ENCODE measurements around the gene ARFGAP1. TPM values are rescaled to one million over a fixed set of nuclear protein-coding genes. Genes with fewer than 3 reads are reported as not detected.
"Not testable (repeated sequence)": the region's sequence is repeated elsewhere in the genome, so short reads cannot be mapped to it uniquely, and the experiment has no call there.

ARFGAP1 gene
- total and polyA plus RNA-seq, 2 experiments from 2014 or later: 41.5 to 95.5 TPM

- not testable (repeated sequence) for H3K9me2 ChIP-seq (ENCODE audit: insufficient read depth); H2AFZ ChIP-seq; H4K20me1 ChIP-seq (replicated peaks; ENCODE audit: insufficient read depth); DNase-seq (ENCODE audit: low spot score); H3F3A ChIP-seq (replicated peaks; ENCODE audit: low read depth); H3K27ac Mint-ChIP-seq; H3K27me3 ChIP-seq (ENCODE audit: insufficient read depth); H3K4me1 ChIP-seq (ENCODE audit: insufficient read depth); H3K4me2 ChIP-seq; H3K79me2 ChIP-seq (replicated peaks; ENCODE audit: insufficient read depth); H3K36me3 ChIP-seq (ENCODE audit: insufficient read depth); ATAC-seq; H3K4me1 Mint-ChIP-seq; H3K27ac ChIP-seq (ENCODE audit: low read depth); H3K4me3 ChIP-seq; H3K4me3 Mint-ChIP-seq
- Mint-ChIP-seq H3K9me3 (peaks cover 42% of the 10 kb centered on the region), H3K36me3 (ENCODE audit: low read depth) (peaks cover 22% of the 10 kb centered on the region), H3K27me3 (ENCODE audit: insufficient read depth, low read depth, poor library complexity) (peaks cover 35% of the 10 kb centered on the region)
Observed at GRCh38 chr20:63335060-63335459, 62.4 kb downstream of the ARFGAP1 start.

DNA sequence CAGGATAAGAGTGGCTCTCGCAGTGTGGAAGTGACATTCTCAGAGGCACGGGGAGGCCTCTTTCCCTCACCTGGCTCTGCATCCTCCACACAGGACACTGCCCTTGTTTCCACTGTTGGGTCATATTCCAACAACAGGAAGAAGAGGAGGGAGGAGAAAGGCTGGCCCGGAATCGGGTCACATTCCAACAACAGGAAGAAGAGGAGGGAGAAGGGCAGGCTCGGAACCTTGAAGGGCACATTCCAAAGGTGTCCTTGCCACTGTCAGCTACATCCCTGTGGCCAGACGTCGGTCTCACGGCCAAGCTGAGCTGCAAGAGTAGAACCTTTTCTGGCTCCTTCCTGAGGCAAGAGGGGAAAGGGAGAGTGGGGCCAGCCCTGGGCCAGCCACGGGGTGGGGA is 63.1 kb downstream of the ARFGAP1 start:
- H3K4me3 Mint-ChIP-seq: no peak overlapping the region
- no peak for DNase-seq (ENCODE audit: low spot score)
- Histone ChIP-seq H3K4me2 (no peak overlapping the region), H3K4me1 (ENCODE audit: insufficient read depth) (no peaks in the 10 kb centered on the region; the same call in 1 of the 2 replicates), H3K36me3 (ENCODE audit: insufficient read depth) (no peaks in the 10 kb centered on the region), H3F3A (replicated peaks; ENCODE audit: low read depth) (no peaks in the 10 kb centered on the region), H3K79me2 (replicated peaks; ENCODE audit: insufficient read depth) (no peaks in the 10 kb centered on the region), H3K27ac (ENCODE audit: low read depth) (no peak overlapping the region), H3K4me3 (no peak overlapping the region), H3K9me2 (ENCODE audit: insufficient read depth) (peaks cover 3% of the 10 kb centered on the region; the same call in 1 of the 2 replicates), H2AFZ (no peak overlapping the region), H3K27me3 (ENCODE audit: insufficient read depth) (no peaks in the 10 kb centered on the region), H4K20me1 (replicated peaks; ENCODE audit: insufficient read depth) (no peaks in the 10 kb centered on the region)
- no peak overlapping the region for H3K27ac Mint-ChIP-seq
- ATAC-seq: no peak
- peaks cover 42% of the 10 kb centered on the region for H3K9me3 Mint-ChIP-seq
- H3K4me1 Mint-ChIP-seq: peaks cover 4% of the 10 kb centered on the region; the same call in 1 of the 3 replicates
- H3K36me3 Mint-ChIP-seq (ENCODE audit: low read depth): peaks cover 22% of the 10 kb centered on the region
- peaks cover 35% of the 10 kb centered on the region for H3K27me3 Mint-ChIP-seq (ENCODE audit: insufficient read depth, low read depth, poor library complexity)
- TF ChIP-seq NANOG (IDR thresholded peaks at IDR 0.05; ENCODE audit: borderline replicate concordance) (no peak), EZH2 (IDR thresholded peaks at IDR 0.05; ENCODE audit: low read depth, unreplicated experiment) (no peak), EZH2phosphoT487 (IDR thresholded peaks at IDR 0.05; ENCODE audit: unreplicated experiment) (no peak), JUNB (IDR thresholded peaks at IDR 0.05; ENCODE audit: unreplicated experiment) (no peak), POLR2AphosphoS5 (IDR thresholded peaks at IDR 0.05; ENCODE audit: low read depth) (no peak), STAT1 (IDR thresholded peaks at IDR 0.05; ENCODE audit: unreplicated experiment) (no peak), CREB1 (CRISPR knock-in tag; IDR thresholded peaks at IDR 0.05; ENCODE audit: low read depth) (no peak), ZNF331 (CRISPR knock-in tag; IDR thresholded peaks at IDR 0.05; ENCODE audit: low read depth) (no peak), ZNF114 (CRISPR knock-in tag; IDR thresholded peaks at IDR 0.05) (no peak), REST (IDR thresholded peaks at IDR 0.05; ENCODE audit: unreplicated experiment) (no peak)
- TF ChIP-seq, protein P1, sequence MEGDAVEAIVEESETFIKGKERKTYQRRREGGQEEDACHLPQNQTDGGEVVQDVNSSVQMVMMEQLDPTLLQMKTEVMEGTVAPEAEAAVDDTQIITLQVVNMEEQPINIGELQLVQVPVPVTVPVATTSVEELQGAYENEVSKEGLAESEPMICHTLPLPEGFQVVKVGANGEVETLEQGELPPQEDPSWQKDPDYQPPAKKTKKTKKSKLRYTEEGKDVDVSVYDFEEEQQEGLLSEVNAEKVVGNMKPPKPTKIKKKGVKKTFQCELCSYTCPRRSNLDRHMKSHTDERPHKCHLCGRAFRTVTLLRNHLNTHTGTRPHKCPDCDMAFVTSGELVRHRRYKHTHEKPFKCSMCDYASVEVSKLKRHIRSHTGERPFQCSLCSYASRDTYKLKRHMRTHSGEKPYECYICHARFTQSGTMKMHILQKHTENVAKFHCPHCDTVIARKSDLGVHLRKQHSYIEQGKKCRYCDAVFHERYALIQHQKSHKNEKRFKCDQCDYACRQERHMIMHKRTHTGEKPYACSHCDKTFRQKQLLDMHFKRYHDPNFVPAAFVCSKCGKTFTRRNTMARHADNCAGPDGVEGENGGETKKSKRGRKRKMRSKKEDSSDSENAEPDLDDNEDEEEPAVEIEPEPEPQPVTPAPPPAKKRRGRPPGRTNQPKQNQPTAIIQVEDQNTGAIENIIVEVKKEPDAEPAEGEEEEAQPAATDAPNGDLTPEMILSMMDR (conservative IDR thresholded peaks at IDR 0.05; ENCODE audit: low read depth in 2 of 2): no peak
- TF ChIP-seq, protein P2, sequence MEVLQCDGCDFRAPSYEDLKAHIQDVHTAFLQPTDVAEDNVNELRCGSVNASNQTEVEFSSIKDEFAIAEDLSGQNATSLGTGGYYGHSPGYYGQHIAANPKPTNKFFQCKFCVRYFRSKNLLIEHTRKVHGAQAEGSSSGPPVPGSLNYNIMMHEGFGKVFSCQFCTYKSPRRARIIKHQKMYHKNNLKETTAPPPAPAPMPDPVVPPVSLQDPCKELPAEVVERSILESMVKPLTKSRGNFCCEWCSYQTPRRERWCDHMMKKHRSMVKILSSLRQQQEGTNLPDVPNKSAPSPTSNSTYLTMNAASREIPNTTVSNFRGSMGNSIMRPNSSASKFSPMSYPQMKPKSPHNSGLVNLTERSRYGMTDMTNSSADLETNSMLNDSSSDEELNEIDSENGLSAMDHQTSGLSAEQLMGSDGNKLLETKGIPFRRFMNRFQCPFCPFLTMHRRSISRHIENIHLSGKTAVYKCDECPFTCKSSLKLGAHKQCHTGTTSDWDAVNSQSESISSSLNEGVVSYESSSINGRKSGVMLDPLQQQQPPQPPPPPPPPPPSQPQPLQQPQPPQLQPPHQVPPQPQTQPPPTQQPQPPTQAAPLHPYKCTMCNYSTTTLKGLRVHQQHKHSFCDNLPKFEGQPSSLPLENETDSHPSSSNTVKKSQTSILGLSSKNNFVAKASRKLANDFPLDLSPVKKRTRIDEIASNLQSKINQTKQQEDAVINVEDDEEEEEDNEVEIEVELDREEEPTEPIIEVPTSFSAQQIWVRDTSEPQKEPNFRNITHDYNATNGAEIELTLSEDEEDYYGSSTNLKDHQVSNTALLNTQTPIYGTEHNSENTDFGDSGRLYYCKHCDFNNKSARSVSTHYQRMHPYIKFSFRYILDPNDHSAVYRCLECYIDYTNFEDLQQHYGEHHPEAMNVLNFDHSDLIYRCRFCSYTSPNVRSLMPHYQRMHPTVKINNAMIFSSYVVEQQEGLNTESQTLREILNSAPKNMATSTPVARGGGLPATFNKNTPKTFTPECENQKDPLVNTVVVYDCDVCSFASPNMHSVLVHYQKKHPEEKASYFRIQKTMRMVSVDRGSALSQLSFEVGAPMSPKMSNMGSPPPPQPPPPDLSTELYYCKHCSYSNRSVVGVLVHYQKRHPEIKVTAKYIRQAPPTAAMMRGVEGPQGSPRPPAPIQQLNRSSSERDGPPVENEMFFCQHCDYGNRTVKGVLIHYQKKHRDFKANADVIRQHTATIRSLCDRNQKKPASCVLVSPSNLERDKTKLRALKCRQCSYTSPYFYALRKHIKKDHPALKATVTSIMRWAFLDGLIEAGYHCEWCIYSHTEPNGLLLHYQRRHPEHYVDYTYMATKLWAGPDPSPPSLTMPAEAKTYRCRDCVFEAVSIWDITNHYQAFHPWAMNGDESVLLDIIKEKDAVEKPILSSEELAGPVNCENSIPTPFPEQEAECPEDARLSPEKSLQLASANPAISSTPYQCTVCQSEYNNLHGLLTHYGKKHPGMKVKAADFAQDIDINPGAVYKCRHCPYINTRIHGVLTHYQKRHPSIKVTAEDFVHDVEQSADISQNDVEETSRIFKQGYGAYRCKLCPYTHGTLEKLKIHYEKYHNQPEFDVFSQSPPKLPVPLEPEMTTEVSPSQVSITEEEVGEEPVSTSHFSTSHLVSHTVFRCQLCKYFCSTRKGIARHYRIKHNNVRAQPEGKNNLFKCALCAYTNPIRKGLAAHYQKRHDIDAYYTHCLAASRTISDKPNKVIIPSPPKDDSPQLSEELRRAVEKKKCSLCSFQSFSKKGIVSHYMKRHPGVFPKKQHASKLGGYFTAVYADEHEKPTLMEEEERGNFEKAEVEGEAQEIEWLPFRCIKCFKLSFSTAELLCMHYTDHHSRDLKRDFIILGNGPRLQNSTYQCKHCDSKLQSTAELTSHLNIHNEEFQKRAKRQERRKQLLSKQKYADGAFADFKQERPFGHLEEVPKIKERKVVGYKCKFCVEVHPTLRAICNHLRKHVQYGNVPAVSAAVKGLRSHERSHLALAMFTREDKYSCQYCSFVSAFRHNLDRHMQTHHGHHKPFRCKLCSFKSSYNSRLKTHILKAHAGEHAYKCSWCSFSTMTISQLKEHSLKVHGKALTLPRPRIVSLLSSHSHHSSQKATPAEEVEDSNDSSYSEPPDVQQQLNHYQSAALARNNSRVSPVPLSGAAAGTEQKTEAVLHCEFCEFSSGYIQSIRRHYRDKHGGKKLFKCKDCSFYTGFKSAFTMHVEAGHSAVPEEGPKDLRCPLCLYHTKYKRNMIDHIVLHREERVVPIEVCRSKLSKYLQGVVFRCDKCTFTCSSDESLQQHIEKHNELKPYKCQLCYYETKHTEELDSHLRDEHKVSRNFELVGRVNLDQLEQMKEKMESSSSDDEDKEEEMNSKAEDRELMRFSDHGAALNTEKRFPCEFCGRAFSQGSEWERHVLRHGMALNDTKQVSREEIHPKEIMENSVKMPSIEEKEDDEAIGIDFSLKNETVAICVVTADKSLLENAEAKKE (CRISPR knock-in tag; IDR thresholded peaks at IDR 0.05): no peak
